Limb (tissue), 2 donors: ENCODE measurements around the gene PRR7.
A peak's percentile ranks its signal among the peaks of the same experiment; 100 is the strongest.

Experiments
- DNase-seq, 2 donors: peaks; one replicate each; pipeline ENCODE4 v3.0.0-alpha.2; 2016; ENCODE audit errors: extremely low spot score in 2 of 2

PRR7 gene

GRCh38 chr5:177450667-177451424 is 4.2 kb downstream of the PRR7 start:
- DNase-seq: no peak

- no peak for DNase-seq
Measured at GRCh38 chr5:177452688-177453638, 6.3 kb downstream of the PRR7 start.

GRCh38 chr5:177453852-177454396 is 7.3 kb downstream of the PRR7 start:
- DNase-seq: no peak

- DNase-seq: peak; percentile 86 to 97
Measured at GRCh38 chr5:177454397-177455035, 7.9 kb downstream of the PRR7 start.

- DNase-seq: peak; percentile 55 to 92
Measured at GRCh38 chr5:177455036-177455660, 8.5 kb downstream of the PRR7 start.

DNA sequence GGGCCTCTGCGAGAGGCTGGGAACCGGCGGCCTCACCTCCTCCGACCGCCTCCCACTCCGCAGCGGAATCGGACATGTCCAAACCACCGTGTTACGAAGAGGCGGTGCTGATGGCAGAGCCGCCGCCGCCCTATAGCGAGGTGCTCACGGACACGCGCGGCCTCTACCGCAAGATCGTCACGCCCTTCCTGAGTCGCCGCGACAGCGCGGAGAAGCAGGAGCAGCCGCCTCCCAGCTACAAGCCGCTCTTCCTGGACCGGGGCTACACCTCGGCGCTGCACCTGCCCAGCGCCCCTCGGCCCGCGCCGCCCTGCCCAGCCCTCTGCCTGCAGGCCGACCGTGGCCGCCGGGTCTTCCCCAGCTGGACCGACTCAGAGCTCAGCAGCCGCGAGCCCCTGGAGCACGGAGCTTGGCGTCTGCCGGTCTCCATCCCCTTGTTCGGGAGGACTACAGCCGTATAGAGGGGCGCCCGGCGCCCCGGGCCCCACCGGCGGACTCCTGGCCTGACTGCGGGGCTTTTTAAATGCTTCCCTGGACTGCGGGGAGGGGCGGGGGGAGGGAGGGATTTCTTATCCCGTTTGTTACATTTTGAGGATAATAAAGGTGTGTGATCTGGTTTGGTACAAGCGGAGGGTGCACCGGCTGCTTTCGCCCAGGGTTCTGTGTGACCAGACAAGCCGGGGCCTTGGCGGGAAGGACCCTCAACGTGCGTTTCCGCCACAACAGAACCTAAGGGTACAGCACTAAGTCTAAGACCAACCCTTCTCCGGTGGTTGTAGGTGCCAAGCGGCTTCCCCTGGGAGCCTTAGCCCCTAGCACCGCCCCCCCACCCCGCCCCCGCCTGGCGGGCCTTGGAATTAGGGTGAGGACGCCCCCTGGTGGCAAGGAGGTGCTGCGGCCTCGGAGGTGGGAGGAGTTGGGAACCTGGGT is 9.3 kb downstream of the PRR7 start:
- peak; percentile 84 to 97 for DNase-seq

- DNase-seq: no peak
Measured at GRCh38 chr5:177456591-177456964, 10.0 kb downstream of the PRR7 start.

- DNase-seq: peak; percentile 83 to 88
Measured at GRCh38 chr5:177456976-177457851, 10.6 kb downstream of the PRR7 start.

DNA sequence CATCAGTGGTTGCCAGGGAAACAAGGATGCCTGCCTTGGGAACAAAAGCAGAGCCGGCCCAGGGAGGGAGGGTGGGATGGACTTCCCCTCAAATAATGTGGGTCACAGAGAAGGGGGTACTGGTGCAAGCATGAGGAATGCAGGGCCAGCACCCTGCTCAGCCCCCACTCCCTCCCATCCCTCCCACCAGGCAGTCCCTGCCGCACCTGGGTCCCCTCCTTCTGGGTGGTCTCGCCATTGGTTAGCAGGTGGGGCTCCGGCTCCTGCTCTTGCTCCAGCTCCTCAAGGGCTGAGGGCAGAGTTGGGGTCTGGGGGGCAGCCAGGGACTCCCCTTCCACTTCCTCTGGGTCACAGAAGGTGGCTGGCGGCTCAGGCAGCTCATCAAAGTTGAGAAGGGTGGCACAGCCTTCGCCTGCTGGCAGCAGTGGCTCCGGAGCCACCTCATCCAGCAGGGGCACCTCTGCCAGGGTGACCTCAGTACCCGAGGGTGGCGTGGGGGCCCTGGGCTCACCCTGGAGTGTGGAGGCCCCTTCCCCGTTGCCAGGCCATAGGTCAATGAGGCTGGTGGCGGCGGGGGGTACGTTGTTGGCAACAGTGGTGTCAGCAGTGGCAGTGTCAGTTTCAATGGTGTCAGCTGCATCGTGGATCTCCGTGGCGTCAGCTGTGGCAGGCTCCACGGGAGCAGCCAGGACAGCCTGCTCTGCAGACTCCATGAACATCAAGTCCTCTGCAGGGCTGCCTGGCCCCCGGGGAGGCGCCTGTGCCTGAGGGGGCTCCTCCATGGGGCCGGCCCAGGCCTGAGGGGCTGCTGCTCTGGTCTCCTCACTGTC is 11.5 kb downstream of the PRR7 start:
- DNase-seq: peak in 1 of 2 donors; percentile 54

GRCh38 chr5:177458912-177459350 is 12.3 kb downstream of the PRR7 start:
- DNase-seq: no peak

DNA sequence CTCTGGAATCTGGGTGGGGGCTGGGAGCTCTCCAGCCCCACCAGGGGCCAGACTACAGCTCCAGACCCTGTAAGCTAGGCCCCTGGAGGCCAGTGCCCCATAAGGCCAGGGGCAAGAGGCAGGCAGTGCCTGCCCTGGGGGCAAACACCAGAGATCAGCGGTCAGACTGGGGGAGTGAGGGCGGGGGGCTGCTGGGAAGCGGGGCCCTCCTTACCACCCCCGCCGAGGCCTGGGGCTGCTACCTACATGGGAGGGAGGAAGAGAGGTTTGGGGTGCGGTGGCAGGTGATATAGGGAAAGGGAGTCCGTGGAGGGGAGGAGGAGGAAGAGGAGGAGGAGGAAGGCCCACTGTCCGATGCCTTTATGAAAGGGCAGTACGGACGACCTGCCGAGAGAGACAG is 12.7 kb downstream of the PRR7 start:
- DNase-seq: no peak

DNA sequence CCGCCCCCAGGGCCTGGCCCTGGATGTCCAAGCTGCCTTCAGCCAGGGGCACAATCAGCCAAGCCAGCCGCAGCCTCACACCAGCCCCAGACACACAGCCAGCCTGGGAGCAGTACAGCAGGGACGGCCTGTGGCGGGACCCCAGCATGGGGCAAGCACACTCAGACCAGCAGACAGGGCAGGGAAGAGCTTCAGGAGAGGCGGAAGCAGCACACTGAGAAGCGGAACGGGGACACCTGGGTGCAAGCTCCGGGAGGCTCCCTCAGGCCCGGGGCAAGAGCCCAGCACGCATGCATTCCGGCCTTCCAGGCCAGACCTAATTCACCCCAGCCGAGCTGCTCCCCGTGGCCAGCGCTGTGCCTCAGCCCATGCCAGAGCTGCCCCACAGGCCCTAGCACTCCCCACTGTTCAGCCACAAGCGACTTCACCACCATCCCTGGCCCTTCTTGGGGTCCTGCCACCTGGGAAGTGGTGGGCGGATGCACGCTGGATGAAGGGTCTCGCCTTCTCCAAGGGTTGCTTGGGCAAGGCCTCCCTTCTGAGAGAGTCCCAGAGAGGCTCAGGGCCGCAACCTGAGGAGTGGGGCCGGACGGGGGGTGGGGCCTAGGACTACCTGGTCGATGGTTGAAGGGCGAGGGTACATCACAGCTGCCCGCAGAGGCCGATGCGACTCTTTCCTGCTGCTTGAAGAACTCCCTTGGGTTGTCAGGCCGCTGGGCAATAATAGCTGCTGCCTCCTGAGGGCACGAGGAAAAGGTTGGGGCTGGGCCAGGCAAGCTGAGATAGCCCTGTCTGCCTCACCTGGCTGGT is 13.4 kb downstream of the PRR7 start:
- DNase-seq: no peak

GRCh38 chr5:177462021-177462670 is 15.5 kb downstream of the PRR7 start:
- no peak for DNase-seq

DNA sequence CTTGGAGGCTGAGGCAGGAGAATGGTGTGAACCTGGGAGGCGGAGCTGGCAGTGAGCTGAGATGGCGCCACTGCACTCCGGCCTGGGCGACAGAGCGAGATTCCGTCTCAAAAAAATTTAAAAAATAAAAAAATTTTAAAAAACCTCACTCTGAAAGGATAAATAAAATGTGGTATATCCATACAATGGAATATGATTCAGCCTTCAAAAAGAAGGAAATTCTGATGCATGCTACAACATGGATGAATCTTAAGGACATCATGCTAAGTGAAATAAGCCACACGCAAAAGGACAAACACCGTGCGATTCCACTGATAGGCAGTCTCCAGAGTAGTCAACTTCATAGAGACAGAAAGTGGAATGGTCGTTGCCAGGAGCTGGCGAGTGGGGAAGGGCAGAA is 18.4 kb downstream of the PRR7 start:
- no peak for DNase-seq

GRCh38 chr5:177466861-177467260 is 20.2 kb downstream of the PRR7 start:
- DNase-seq: no peak

DNA sequence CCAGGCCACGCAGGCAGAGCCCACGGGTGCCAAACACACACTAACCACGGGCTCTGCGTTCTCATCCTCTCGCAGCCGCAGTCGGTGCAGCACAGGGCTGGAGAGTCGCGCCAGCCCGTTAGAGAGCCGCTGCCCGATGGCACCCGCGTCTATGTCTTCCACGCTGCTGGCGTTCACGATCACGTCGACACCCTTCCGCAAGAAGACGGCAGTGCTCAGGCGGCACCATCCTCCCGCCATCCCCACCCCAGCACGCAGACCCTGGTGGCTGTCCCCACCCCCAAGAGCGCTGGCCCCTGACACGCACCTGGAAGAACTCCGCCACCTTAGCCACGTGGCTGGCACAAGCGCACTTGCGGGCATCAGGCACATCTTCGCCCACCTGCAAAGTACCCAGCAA is 20.8 kb downstream of the PRR7 start:
- DNase-seq: no peak

DNA sequence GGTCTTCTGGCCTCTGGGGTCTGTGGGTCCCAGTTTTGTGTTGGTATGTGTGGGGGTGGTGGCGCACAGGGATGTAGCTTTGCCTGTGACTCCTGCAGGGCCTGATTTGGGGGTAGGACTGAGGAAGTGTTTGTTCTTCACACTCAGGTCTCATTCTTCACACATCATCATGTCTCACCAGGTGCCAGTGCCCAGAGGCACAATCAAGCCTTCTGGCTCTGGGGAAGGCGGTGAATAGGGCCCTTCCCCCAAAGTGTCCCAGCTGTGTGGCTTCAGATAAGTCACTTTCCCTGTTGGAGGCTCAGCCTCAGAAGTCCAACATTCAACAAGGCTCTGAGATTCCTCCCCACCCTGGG is 21.7 kb downstream of the PRR7 start:
- no peak for DNase-seq
